ENCODE measurements around the gene RAB10. TPM values are rescaled to one million over a fixed set of nuclear protein-coding genes. Genes with fewer than 3 reads are reported as not detected.
A peak's percentile ranks its signal among the peaks of the same experiment; 100 is the strongest.

Gene RAB10
- polyA plus RNA-seq, result 10 to 100 TPM; 39.7 to 79.3 (median 56.9) TPM
- long read RNA-seq, donor 1, result 0 reads
- long read RNA-seq, donor 2, transcript RAB10-201 (6 exons, 3,535 nt), result major isoform, 16 of 23 reads
- long read RNA-seq, donor 2, partial matches to known transcripts, result 7 of 23 reads
- long read RNA-seq, donor 2, other reads (novel, unspliced or antisense), result 0 of 23 reads
- long read RNA-seq, donor 3, transcript RAB10-201 (6 exons, 3,535 nt), result major isoform, 11 of 44 reads
- long read RNA-seq, donor 3, partial matches to known transcripts, result 33 of 44 reads
- long read RNA-seq, donor 3, other reads (novel, unspliced or antisense), result 0 of 44 reads
- long read RNA-seq, donor 4, partial matches to known transcripts, result 0 of 1 reads
- long read RNA-seq, donor 4, other reads (novel, unspliced or antisense), result 0 of 1 reads
- long read RNA-seq, donor 5, partial matches to known transcripts, result 0 of 4 reads
- long read RNA-seq, donor 5, other reads (novel, unspliced or antisense), result 0 of 4 reads
- long read RNA-seq, donor 6, transcript RAB10-201 (6 exons, 3,535 nt), result major isoform, 23 of 37 reads
- long read RNA-seq, donor 6, partial matches to known transcripts, result 14 of 37 reads
- long read RNA-seq, donor 6, other reads (novel, unspliced or antisense), result 0 of 37 reads
- long read RNA-seq, donor 7, result 0 reads
- long read RNA-seq, donor 8, partial matches to known transcripts, result 0 of 3 reads
- long read RNA-seq, donor 8, other reads (novel, unspliced or antisense), result 0 of 3 reads
- long read RNA-seq, donor 9, transcript RAB10-201 (6 exons, 3,535 nt), result major isoform, 5 of 5 reads
- long read RNA-seq, donor 9, partial matches to known transcripts, result 0 of 5 reads
- long read RNA-seq, donor 9, other reads (novel, unspliced or antisense), result 0 of 5 reads
- long read RNA-seq, donor 10, transcript RAB10-201 (6 exons, 3,535 nt), result major isoform, 24 of 52 reads
- long read RNA-seq, donor 10, partial matches to known transcripts, result 28 of 52 reads
- long read RNA-seq, donor 10, other reads (novel, unspliced or antisense), result 0 of 52 reads

DNA sequence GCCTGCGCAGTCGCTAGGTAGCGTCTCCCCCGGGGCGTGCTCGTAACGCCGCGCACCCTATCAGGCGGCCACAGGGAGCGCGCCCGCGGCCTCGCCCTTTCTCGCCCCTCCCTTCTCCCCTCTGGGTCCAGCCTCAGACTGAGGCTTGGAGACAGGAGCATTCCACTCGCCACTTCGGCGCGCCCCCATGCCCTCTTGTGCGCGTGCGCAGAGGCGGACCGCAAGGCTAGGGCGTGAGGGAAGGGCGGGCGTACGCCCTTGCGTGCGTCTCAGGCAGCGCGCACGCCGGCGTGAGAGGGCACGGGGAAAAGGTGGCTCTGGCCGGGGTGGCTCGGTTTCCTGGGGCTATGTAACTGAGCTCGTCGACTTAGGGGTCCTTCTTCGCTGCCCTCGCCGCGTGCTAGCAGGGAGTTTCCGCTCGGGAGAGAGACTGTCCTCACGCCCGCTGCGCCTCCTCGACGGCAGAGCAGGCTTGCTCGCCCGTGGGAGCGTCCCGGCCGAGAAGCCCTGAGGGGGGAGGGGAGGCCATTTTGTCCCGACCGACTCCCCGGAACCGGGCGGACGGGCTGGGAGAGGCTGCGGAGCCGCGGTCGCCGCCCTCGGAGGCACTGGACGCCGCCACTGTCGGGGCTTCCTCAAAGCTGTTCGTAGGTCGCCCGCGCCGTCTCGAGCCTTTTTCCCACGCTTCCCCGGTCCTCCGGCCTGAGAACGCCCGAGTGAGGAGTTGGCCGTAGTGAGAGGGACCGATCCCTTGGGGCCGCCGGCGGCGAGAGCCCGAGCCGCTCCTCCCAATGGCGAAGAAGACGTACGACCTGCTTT, at the start of gene RAB10:
TSS of gene RAB10 (plus strand) at position 267 of the 819 bp plus-strand sequence. CDS start at position 792, 525 bp downstream.
- FAIRE-seq, result no peak
- peak within 1 kb of the TSS; percentile 93 to 96 (median 95) for H3K4me3 ChIP-seq (ENCODE audit: low read depth in 1 of 3, low read length in 3 of 3)
- H3K27ac ChIP-seq (ENCODE audit: low read depth in 1 of 3, low read length in 2 of 3), result peak within 1 kb of the TSS; percentile 98 to 100 (median 99)
- peaks cover 0 to 16% (median 2%) of the 10 kb centered on the region in 3 donors for H3K36me3 ChIP-seq (ENCODE audit: control insufficient read depth in 3 of 3, insufficient read depth in 2 of 3, low read depth in 1 of 3, low read length in 3 of 3)
- DNase-seq, result peak; percentile 99 to 100
- H3K27me3 ChIP-seq (ENCODE audit: control insufficient read depth in 3 of 3, insufficient read depth in 3 of 3, low read length in 3 of 3), result no peaks in the 10 kb centered on the region
- H3K9me3 ChIP-seq (ENCODE audit: control insufficient read depth in 2 of 2, insufficient read depth in 1 of 2, low read depth in 1 of 2, low read length in 1 of 2), result no peaks in the 10 kb centered on the region
- WGBS, 3 donors, result 0% methylated on average over 48 to 93 of the region's 94 CpGs
- H3K4me1 ChIP-seq (ENCODE audit: control insufficient read depth in 3 of 3, insufficient read depth in 2 of 3, low read depth in 1 of 3, low read length in 2 of 3), result peaks cover 3 to 7% (median 4%) of the 10 kb centered on the region in 3 donors

GRCh38 chr2:25988134-25988533, 45.8 kb upstream of the RAB10 start:
- no peak overlapping the region for H3K4me3 ChIP-seq (ENCODE audit: low read depth in 1 of 3, low read length in 3 of 3)
- FAIRE-seq (no peak), DNase-seq (no peak)
- H3K27me3 ChIP-seq (ENCODE audit: control insufficient read depth in 3 of 3, insufficient read depth in 3 of 3, low read length in 3 of 3), result no peaks in the 10 kb centered on the region
- no peak overlapping the region for H3K27ac ChIP-seq (ENCODE audit: low read depth in 1 of 3, low read length in 2 of 3)
- 91 to 95% (median 93%) methylated on average over 9 of the region's 9 CpGs for WGBS, 3 donors
- no peaks in the 10 kb centered on the region for H3K36me3 ChIP-seq (ENCODE audit: control insufficient read depth in 3 of 3, insufficient read depth in 2 of 3, low read depth in 1 of 3, low read length in 3 of 3)
- peaks cover 0 to 4% (median 2%) of the 10 kb centered on the region in 3 donors for H3K4me1 ChIP-seq (ENCODE audit: control insufficient read depth in 3 of 3, insufficient read depth in 2 of 3, low read depth in 1 of 3, low read length in 2 of 3)
- H3K9me3 ChIP-seq (ENCODE audit: control insufficient read depth in 2 of 2, insufficient read depth in 1 of 2, low read depth in 1 of 2, low read length in 1 of 2), result no peaks in the 10 kb centered on the region

DNA sequence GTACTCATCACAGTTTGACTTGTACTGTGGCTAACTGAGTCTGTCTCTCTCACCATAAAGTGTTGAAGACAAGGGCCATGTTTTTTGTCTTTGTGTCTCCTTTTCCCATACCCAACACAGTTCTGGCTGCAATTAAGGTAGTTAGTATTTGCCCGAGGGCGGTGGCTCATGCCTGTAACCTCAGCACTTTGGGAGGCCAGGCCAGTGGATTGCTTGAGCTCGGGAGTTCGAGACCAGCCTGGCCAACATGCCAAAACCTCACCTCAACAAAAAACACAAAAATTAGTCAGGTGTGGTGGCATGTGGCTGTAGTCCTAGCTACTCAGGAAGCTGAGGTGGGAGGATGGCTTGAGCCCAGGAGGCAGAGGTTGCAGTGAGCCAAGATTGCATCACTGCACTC, 44.7 kb upstream of the RAB10 start:
- FAIRE-seq (no peak), DNase-seq (no peak)
- WGBS, 3 donors, result 81 to 94% (median 90%) methylated on average over 4 of the region's 4 CpGs
- H3K4me1 ChIP-seq (ENCODE audit: control insufficient read depth in 3 of 3, insufficient read depth in 2 of 3, low read depth in 1 of 3, low read length in 2 of 3), result peaks cover 0 to 4% (median 2%) of the 10 kb centered on the region in 3 donors
- no peaks in the 10 kb centered on the region for H3K27me3 ChIP-seq (ENCODE audit: control insufficient read depth in 3 of 3, insufficient read depth in 3 of 3, low read length in 3 of 3)
- no peaks in the 10 kb centered on the region for H3K9me3 ChIP-seq (ENCODE audit: control insufficient read depth in 2 of 2, insufficient read depth in 1 of 2, low read depth in 1 of 2, low read length in 1 of 2)
- no peak overlapping the region for H3K27ac ChIP-seq (ENCODE audit: low read depth in 1 of 3, low read length in 2 of 3)
- no peaks in the 10 kb centered on the region for H3K36me3 ChIP-seq (ENCODE audit: control insufficient read depth in 3 of 3, insufficient read depth in 2 of 3, low read depth in 1 of 3, low read length in 3 of 3)
- no peak overlapping the region for H3K4me3 ChIP-seq (ENCODE audit: low read depth in 1 of 3, low read length in 3 of 3)

- Histone ChIP-seq H3K9me3 (ENCODE audit: control insufficient read depth in 2 of 2, insufficient read depth in 1 of 2, low read depth in 1 of 2, low read length in 1 of 2) (no peaks in the 10 kb centered on the region), H3K4me1 (ENCODE audit: control insufficient read depth in 3 of 3, insufficient read depth in 2 of 3, low read depth in 1 of 3, low read length in 2 of 3) (peaks cover 0 to 4% (median 2%) of the 10 kb centered on the region in 3 donors), H3K4me3 (ENCODE audit: low read depth in 1 of 3, low read length in 3 of 3) (no peak overlapping the region), H3K27ac (ENCODE audit: low read depth in 1 of 3, low read length in 2 of 3) (peak overlapping the region in 1 of 3 donors; percentile 32), H3K27me3 (ENCODE audit: control insufficient read depth in 3 of 3, insufficient read depth in 3 of 3, low read length in 3 of 3) (no peaks in the 10 kb centered on the region), H3K36me3 (ENCODE audit: control insufficient read depth in 3 of 3, insufficient read depth in 2 of 3, low read depth in 1 of 3, low read length in 3 of 3) (no peaks in the 10 kb centered on the region)
- WGBS, 3 donors, result 38 to 58% (median 40%) methylated on average over 3 of the region's 3 CpGs
- FAIRE-seq (no peak), DNase-seq (no peak)
Measured at GRCh38 chr2:25991965-25992364, 41.9 kb upstream of the RAB10 start.

- H3K4me1 ChIP-seq (ENCODE audit: control insufficient read depth in 3 of 3, insufficient read depth in 2 of 3, low read depth in 1 of 3, low read length in 2 of 3), result peaks cover 0 to 4% (median 2%) of the 10 kb centered on the region in 3 donors
- WGBS, 3 donors, result 89 to 92% (median 90%) methylated on average over 8 of the region's 8 CpGs
- no peak overlapping the region for H3K27ac ChIP-seq (ENCODE audit: low read depth in 1 of 3, low read length in 2 of 3)
- H3K4me3 ChIP-seq (ENCODE audit: low read depth in 1 of 3, low read length in 3 of 3), result no peak overlapping the region
- FAIRE-seq, result no peak
- H3K9me3 ChIP-seq (ENCODE audit: control insufficient read depth in 2 of 2, insufficient read depth in 1 of 2, low read depth in 1 of 2, low read length in 1 of 2), result no peaks in the 10 kb centered on the region
- H3K27me3 ChIP-seq (ENCODE audit: control insufficient read depth in 3 of 3, insufficient read depth in 3 of 3, low read length in 3 of 3), result no peaks in the 10 kb centered on the region
- no peaks in the 10 kb centered on the region for H3K36me3 ChIP-seq (ENCODE audit: control insufficient read depth in 3 of 3, insufficient read depth in 2 of 3, low read depth in 1 of 3, low read length in 3 of 3)
- DNase-seq, result no peak
Measured at GRCh38 chr2:25992556-25992955, 41.3 kb upstream of the RAB10 start.

- no peak for FAIRE-seq
- WGBS, 3 donors, result 80 to 88% (median 87%) methylated on average over 5 of the region's 5 CpGs
Measured at GRCh38 chr2:25993049-25993448, 40.8 kb upstream of the RAB10 start.

GRCh38 chr2:25994509-25994908, 39.4 kb upstream of the RAB10 start:
- H3K9me3 ChIP-seq (ENCODE audit: control insufficient read depth in 2 of 2, insufficient read depth in 1 of 2, low read depth in 1 of 2, low read length in 1 of 2), result no peaks in the 10 kb centered on the region
- no peak for FAIRE-seq
- no peaks in the 10 kb centered on the region for H3K27me3 ChIP-seq (ENCODE audit: control insufficient read depth in 3 of 3, insufficient read depth in 3 of 3, low read length in 3 of 3)
- DNase-seq, result no peak
- H3K4me3 ChIP-seq (ENCODE audit: low read depth in 1 of 3, low read length in 3 of 3), result no peak overlapping the region
- H3K27ac ChIP-seq (ENCODE audit: low read depth in 1 of 3, low read length in 2 of 3), result no peak overlapping the region
- H3K36me3 ChIP-seq (ENCODE audit: control insufficient read depth in 3 of 3, insufficient read depth in 2 of 3, low read depth in 1 of 3, low read length in 3 of 3), result no peaks in the 10 kb centered on the region
- WGBS, 3 donors, result 93 to 96% (median 94%) methylated on average over 15 of the region's 15 CpGs
- peaks cover 0 to 9% (median 2%) of the 10 kb centered on the region in 3 donors for H3K4me1 ChIP-seq (ENCODE audit: control insufficient read depth in 3 of 3, insufficient read depth in 2 of 3, low read depth in 1 of 3, low read length in 2 of 3)

More at GRCh38 chr2:25993049-25993448, 40.8 kb upstream of the RAB10 start:
- H3K27me3 ChIP-seq (ENCODE audit: control insufficient read depth in 3 of 3, insufficient read depth in 3 of 3, low read length in 3 of 3), result no peaks in the 10 kb centered on the region
- H3K36me3 ChIP-seq (ENCODE audit: control insufficient read depth in 3 of 3, insufficient read depth in 2 of 3, low read depth in 1 of 3, low read length in 3 of 3), result no peaks in the 10 kb centered on the region
- no peak for DNase-seq
- H3K9me3 ChIP-seq (ENCODE audit: control insufficient read depth in 2 of 2, insufficient read depth in 1 of 2, low read depth in 1 of 2, low read length in 1 of 2), result no peaks in the 10 kb centered on the region
- peaks cover 0 to 4% (median 2%) of the 10 kb centered on the region in 3 donors for H3K4me1 ChIP-seq (ENCODE audit: control insufficient read depth in 3 of 3, insufficient read depth in 2 of 3, low read depth in 1 of 3, low read length in 2 of 3)
- no peak overlapping the region for H3K27ac ChIP-seq (ENCODE audit: low read depth in 1 of 3, low read length in 2 of 3)
- H3K4me3 ChIP-seq (ENCODE audit: low read depth in 1 of 3, low read length in 3 of 3), result no peak overlapping the region

Measured in small intestine (tissue), 16 donors.